Activated CD8-positive, alpha-beta memory T cell treated with anti-CD3 and anti-CD28 coated beads for 48 hours (primary cell): ENCODE data around the gene NTN1.

Source experiments
- DNase-seq, 3 experiments: peaks; one replicate each; pipeline ENCODE4 v3.0.0-alpha.2; 2020; ENCODE audit warnings: low read depth in 2 of 3, low spot score in 2 of 3

NTN1 gene

DNA sequence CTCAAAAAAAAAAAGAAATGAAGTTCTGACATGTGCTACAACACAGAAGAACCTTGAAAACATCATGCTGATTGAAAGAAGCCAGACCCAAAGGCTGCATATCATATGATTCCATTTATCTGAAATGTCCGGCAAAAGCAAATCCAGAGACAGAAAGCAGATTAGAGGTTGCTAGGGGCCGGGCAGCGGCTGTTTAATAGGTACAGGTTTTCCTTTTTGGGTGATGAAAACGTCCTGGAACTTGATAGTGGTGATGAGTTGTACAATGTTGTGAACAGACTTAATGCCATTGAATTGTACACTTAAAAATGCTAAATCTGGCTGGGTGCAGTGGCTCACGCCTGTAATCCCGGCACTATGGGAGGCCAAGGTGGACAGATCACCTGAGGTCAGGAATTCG, 166.5 kb downstream of the NTN1 start:
- no peak for DNase-seq

DNA sequence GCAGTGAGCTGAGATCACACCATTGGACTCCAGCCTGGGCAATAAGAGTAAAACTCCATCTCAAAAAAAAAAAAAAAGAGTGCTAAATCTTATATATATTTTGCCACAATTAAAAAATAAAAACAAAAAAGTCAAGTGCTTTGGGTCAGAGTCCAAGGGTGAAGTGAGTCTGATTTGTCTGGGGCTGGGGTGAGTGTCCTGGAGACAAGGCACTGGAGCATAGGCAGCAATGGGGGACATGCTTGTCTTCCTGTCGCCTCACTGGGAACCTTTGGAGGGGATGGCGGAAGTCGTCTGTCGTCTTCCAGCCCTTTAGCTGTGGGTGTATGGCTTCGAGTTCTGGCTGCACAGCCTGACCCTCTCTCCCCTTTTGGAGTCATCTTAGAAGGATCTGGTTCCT, 167.1 kb downstream of the NTN1 start:
- DNase-seq: no peak

DNA sequence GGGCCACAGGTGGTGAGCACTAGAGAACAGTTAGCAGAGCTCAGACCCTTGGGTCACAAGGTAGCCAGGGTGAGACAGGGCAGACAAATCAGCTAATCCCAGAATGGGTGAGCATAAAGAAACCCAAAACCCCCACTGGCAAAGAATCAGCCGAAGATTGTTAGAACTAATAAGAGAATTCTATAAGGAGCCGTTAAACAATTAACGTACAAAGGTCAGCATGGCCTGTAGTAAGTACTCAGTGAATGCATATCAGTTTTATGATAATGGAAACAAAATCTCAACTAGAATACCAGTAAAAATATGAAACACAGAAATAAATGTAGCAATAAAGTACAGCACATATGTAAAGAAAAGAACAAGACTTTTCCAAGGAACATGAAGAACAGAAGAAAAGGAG, 168.6 kb downstream of the NTN1 start:
- no peak for DNase-seq

DNA sequence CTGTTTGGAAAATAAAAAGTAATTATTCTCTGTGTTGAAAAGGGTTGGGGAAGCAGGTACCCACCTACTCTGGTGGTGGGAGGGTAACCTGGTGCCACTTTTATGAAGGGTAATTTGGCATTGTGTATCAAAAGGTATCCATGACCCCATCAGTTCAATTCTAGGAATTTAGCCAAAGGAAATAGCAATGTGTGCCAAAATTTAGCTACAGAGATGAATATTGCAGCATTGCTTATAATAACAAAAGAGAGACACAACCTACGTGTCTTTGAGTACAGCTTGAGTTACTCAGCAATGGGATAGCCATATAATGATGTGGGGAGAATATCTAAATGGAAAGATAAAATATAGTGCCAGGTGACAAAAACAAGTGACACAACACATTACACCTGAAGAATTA, 170.7 kb downstream of the NTN1 start:
- no peak for DNase-seq

DNA sequence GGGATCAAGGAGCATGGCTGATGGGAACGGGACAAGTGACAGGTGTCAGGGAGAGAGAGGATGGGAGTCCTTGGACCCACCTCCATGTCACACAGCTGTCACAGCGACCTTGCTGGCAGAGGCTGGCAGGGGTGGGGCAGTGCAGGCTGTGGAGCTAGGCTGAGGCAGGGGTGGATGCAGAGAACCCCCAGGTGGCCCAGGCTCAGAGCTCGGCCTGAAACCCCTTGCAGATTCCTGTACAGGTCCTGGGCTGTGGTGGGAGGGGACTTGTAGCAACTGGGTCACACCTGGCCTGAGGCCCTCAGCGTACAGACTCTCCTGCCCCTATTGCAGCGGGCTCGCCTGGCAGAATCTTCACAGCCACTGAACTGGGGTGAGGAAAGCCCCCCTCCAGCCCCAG, 174.1 kb downstream of the NTN1 start:
- DNase-seq: no peak

DNA sequence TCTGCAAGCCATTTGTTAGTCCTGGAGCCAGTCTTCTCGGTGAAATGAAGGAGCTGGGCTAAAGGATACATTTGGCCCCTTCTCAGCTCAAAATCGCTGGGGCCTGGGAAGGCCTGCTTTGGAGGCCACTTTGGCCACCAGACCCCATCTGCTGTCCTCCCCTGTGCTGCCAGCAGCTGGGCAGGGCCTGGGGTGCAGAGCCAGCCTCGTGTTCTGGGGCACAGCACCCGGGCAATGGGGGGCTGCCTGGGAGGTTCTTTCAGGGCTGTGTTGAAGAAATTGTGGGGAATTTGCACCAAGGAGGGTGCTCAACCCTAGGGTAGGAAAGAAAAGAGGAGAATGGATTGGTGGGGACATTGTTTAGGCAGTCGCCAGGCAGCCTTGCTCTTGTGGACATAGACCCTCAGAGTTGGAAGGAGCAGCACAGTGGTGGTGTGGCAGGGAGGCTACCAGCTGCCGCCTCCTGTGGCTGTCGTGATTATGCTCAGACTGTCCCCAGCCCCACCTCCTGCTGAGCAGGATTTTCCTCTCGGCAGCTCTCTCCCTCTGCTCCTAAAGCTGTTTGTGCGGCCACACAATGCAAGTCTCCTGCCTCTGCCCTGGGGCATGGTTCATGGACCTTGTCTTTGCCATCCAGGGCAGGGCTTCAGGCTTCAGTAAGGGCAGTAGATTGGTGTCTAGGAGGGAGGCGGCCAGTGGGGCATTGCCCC, 174.8 kb downstream of the NTN1 start:
- no peak for DNase-seq

DNA sequence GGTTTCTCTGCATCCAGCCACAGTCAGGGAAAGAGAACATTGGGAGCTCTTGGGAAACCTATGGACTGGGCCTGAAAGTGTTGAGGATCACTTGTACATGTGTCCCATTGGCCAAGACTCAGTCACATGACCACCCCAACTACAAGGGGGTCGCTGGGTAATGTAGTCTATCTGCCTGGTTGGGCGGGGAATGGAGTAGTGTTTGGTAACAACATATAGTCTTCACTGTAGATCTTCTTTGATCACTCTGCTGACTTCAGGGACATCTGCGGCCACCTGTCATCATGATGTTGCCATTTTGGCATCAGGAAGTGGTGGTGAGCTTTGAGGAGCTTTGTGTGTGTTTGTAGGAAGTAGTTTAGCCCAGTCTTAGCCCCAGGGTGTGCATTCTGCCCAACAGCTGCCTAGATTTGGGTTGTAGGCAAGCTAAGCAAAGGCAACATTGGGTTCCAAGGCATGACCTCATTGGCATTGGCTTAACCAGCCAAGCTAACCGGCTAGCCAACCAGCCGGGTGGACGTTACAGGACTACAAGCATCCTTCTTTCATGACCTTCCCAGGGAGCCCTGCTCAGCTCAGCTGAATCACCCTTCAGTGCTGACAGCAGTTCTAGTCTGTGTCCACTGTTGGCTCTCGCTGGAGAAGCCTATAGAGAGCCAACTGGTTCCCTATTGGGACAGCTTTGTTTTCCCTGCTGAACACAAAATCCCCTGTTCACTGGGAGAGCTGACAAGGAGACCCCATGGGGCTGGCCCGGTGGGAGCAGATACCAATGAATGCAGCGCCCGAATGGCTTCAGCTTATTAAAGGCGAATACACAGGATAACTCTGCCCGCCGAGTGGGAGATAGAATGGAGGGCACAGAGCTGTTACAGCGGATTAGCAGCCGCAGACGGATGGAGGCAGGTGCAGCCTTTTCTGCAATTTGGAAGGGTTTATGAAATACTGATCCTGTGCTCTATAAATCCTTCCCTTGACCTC, 178.6 kb downstream of the NTN1 start:
- DNase-seq: no peak

DNA sequence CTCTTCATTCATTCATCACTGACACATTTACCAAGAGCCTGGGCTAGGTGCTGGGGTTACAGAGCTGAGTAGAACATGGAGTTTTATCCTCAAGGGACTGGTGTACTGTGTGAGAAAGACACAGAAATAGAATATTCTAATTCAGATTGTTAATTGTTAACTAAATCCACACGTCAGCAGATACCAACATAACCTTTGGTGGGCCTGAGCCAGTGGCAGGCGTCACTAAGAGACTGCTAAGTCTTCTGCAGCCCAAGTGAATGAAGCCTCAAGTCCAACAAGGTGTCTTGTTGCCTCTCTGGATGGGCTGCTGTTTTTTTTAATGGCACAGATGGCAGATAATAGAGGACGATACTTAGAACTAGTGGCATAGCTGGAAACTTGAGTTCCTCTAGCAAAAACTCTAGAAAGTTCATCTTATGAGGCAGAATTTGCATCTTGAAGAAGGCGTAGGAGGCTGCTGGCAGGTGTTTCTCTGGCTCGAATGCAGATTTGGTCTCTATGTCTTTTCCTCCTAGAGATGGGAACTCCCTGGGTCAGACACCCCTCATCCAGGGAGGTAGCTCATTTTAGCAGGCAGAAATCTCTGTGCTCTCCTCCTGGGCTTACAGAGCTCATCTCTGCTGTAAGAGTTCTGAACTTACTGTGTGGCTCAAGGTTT, 179.5 kb downstream of the NTN1 start:
- no peak for DNase-seq

DNA sequence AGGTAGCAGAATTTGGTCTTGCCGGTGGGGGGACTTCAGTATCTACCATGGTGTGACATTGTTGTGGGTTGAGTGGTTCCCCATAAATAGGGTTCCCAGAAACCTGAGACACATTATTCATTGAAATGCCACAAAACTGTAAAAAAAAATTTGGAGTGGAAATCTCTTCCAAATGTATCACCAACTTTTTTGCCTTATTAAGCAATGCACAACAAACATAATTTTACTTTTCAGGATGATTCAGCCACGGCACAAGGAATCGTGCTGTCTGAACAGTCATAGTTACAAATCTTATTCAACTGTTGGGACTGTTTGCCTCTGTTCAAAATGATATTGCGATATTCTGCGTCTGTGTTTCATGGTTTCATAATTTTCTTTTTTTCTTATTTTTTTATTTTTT, 181.2 kb downstream of the NTN1 start:
- DNase-seq: no peak

DNA sequence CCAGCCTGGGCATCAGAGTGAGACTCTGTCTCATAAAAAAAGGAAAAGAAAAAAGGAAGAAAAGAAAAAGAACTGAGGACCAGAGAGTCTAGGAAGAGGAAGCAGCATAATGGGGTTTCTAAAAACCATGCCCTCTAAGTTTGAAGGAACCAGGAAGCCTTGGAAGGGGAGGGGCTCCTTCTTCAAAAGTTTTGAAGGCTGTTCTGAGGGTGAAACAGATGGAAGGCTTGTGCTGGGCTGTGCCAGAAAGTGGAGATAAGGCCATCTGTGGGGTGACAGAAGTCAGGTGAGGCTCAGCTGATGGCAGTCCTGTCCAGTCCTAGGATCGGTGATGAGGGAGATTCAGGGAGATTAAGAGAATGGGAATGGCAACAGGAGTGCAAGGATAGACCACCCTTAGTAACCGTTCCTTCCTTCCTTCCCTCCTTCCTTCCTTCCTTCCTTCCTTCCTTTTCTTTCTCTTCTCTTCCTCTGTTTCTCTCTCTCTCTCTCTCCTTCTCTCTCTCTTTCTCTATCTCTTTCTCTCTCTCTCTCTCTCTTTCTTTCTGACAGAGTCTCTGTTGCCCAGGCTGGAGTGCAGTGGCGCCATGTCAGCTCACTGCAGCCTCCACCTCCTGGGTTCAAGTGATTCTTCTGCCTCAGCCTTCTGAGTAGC, 182.6 kb downstream of the NTN1 start:
- no peak for DNase-seq

DNA sequence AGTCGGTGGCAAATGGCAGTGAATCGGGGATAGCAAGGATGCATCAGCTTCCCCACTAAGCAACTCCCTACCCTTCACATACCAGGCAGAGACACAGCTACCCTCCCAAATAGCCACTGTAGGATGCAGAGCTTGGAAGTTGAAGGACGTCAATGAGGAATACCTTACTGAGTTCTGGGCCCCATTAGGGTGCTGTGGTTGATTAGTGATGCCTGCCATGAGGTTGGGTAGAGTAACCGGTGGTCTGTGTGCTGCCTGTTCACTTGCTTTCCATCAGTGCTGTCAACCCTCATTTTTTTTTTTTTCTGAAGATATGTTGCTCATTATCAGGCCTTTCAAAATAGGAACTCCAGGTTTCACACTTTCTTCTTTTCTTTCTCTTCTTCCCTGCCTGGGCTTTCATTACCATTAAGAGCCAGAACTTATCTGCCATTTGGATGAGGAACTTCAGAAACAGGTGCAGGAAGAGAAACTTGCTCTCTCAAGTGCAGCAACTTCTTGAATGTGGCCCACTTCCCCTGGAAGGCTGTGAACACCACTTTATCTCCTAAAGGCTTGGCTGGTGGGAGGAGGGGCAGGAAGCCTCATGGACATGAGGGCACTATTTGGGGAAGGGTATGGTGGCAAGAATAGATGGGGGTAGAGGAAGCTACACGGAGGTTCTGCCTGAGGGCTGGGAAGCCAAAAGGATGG, 183.5 kb downstream of the NTN1 start:
- no peak for DNase-seq

DNA sequence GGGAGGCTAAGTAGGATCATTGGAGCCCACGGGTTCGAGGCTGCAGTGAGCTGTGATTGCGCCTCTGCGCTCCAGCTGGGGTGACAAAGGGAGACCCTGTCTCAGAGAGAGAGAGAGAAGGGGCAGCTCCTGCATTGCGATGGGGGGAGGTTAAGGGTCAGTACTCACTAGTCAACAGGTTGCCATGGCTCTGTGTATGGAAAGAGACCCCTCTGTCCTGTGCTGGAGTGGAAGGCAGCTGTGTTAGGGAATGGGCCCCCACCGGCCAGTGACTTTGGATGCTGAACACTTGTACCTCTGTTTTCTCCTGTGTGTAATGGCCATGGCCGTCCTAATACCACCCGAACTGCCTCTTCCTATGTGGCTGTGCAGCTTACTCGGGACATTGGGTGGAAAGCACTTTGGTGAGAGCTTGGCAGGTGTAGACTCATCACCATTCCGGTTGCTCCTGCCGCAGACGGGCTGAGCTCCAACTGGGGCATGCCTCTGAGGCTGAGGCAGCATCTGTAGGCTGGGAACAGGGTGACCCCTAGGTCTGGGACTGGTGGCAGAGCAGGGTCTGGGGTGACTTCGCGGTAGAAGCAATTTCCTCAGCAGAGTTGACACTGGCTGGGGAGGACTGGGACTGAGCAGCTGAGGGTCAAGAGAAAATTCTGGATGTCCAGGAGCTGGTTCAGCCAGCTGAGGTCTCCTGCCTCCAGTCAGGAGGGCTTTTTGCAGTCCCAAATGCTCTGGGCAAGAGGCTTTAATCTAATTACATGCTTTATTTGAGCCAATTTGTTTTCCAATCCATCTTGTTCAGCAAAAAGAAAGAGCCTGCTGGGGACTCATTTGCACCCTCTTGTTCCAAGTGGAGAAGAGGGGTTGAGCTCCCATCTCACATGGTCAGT, 184.5 kb downstream of the NTN1 start:
- DNase-seq: no peak

DNA sequence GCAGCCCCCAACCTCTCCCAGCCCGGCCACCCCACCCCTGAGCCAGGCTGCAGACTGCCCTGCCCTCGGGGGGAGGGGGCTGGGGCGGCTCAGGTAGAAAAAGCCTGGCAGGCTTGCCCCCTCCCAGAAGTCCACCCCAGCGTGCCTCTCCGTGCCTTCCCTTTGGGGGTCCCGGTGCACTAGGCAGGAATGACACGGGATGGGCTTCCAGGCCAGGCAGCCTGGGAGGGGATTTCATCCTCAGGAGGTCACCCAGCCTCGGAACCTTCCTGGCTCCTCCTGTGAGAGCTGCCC, 185.0 kb downstream of the NTN1 start:
- DNase-seq: no peak

DNA sequence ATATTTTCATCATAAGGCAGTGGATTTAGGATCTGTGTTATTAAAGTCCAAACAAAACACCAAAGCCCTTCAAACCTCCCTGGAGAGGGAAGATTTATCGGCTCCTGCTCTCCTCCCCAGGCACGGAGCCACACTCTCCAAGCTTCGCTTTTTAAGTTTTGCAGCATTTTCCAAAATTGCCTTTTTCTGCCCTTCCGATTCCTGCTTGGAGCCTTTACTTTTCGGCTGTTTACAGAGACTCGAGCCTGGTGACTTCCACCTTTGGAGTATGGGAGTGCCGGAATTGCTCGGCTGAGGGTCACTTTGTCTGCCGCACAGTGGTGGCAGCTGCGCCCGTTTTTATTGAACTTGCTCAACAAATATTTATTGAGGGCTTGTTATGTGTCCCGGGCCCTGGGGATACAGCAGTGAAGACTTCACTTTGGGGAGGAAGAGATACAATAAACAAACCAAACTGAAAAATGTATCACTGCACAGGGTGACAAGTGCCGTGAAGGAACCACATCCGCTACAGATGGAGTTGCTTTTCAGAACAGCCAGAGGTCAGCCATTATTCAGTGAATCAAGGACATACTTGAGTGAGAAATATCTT, 185.5 kb downstream of the NTN1 start:
- DNase-seq: no peak

DNA sequence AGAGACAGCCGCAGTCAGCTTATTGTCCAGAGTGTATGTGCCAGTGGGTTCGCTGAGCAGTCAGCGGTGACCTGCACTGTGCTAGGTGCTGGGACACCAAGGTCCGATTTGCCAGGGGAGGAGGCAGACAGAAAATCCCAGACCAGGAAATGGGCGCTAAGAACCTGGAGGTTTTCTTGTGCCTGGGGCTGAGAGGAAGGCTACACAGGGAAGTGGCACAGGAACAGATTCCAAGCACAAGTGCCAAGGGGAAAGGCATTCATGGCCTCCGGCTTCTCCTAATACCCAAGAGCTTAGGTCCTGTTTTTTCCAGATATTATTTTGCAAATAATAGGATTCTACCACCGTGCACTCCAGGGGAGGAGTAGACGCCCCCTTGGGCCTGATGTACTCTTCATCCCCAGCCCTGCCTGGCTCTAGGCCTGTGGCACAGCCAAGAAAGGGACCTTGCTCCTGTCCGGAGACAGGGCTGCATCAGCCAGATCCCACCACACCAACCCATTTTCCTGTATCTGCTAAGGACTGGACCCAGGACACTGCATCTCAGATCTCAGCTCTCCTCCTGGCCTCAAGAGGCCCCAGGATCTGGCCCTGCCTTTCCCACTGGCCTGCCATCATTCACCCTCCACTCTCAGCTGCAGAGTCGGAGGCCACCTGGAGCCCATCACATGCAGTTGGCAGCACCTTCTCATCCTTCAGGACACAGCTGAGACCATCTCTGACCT, 187.2 kb downstream of the NTN1 start:
- no peak for DNase-seq

DNA sequence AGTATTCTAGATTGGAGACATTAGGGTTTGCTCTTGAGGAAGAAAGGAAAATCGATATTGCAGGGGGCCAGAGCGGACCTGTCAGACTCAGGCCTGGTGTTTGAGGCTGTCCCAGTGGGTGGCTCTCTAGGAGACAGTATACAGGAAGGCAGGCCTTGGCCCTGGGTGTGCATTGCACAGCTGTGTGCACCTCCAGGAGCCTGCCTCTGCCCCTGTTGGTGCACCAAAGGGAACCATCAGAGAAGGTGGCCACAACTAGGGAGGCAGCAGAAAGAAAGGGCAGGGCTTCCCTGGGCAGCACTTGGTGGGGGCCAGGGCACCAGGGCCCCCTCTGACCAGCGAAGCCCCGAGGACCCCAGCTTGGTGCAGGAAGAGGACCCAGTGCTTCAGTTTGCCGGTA, 188.0 kb downstream of the NTN1 start:
- no peak for DNase-seq

DNA sequence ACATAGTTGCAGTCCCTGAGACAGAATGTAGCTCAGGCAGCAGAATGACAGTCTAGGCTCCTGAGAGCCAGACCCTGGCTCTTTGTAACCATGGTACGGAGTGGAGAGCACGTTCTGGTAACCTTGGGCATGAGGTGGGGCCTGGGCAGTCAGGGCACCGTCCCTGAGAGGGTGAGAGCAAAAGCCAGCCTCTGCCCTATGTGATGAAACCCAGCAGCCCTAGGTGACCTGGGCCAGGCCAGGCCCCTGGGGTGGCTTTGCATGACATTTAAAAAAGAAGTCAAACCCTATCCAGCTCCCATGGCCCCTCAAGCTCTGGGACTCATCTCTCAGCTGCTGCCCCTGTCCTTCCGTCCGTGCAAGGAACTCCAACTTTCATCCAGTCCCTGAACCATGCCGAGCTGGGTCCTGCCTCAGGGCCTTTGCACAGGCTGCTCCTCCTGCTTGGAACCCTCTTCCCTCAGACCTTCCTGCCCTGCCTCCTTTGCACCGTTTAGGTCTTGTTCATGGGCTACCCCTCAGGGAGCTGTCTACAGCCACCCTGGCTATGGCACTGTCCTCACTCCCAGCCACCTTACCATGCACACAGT, 188.6 kb downstream of the NTN1 start:
- DNase-seq: no peak

DNA sequence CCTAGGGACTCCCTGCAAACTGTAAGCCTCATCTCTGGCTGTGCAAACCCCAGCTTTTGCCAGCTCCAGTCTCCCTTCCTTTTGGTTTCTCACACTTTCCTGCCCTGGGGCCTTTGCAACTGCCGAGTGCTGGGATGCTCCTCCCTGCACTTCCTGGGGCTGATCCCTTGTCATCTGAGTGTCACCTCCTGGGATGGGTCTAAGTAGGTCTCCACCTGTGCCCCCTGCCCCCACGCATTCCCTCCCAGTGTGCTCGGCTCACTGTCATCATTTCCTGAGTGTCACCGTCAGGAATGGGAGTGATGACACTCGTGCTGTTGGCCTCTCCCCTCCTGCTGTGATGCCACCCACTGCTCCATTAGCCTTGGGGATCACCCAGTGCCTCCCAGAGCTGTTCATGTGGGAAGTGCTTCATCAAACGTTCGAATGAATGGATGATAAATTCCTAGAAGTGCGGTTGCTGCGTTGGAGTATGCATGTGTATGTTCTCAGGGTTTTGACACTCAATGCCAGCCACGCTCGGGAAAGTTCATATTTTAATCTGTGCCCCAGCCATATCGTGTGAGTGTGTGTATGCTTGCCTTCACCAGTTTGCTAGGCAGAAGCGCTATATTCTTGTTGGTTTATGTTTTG, 189.9 kb downstream of the NTN1 start:
- no peak for DNase-seq
